Gastrocnemius medialis (tissue), 4 donors: ENCODE measurements around the gene MSH4. TPM values are rescaled to one million over a fixed set of nuclear protein-coding genes. Genes with fewer than 3 reads are reported as not detected.

ENCODE experiments used
- ATAC-seq, 2 donors: fragments of 150-250 bp; one replicate each; pipeline ENCODE4 v1.9.1; 2016
- DNase-seq, 2 donors: peaks; one replicate each; pipeline ENCODE4 v3.0.0-alpha.2; 2019
- H3K27ac ChIP-seq, 4 donors: fragments of 200-600 bp; sonication (generic); 1 replicate in 1 of 4; 2 replicates in 3 of 4; pipeline ENCODE4 v1.5.1; 2016 to 2018; ENCODE audit warnings: mild to moderate bottlenecking in 2 of 4, moderate library complexity in 1 of 4
- H3K27me3 ChIP-seq, 3 donors: fragments of 200-600 bp; sonication (generic) in 2 of 3; 1 replicate in 1 of 3; 2 replicates in 2 of 3; pipeline versions ENCODE4 v1.5.1 to v1.6.0; 2016 to 2019; ENCODE audit warnings: mild to moderate bottlenecking in 1 of 3, moderate library complexity in 1 of 3
- H3K36me3 ChIP-seq, 2 donors: fragments of 200-600 bp; sonication (generic) in 1 of 2; one replicate each; pipeline ENCODE4 v1.5.1; 2017 to 2018
- H3K4me1 ChIP-seq, 2 donors: fragments of 200-600 bp; sonication (generic) in 1 of 2; one replicate each; pipeline ENCODE4 v1.5.1; 2016 to 2017; ENCODE audit warnings: mild to moderate bottlenecking in 2 of 2
- H3K4me3 ChIP-seq, 4 donors: fragments of 200-600 bp; sonication (generic) in 3 of 4; 1 replicate in 1 of 4; 2 replicates in 3 of 4; pipeline ENCODE4 v1.5.1; 2016 to 2019; ENCODE audit warnings: mild to moderate bottlenecking in 2 of 4
- H3K9me3 ChIP-seq, 3 donors: fragments of 200-600 bp; sonication (generic) in 2 of 3; 1 replicate in 1 of 3; 2 replicates in 2 of 3; pipeline ENCODE4 v1.5.1; 2016 to 2019
- CTCF ChIP-seq, 5 experiments: fragments of 450-650 bp in 3 of 5; fragments of 200-600 bp in 2 of 5; sonication (generic) in 2 of 5; IDR thresholded peaks in 4 of 5; conservative IDR thresholded peaks in 1 of 5; 1 replicate in 4 of 5; 2 replicates in 1 of 5; pipeline ENCODE4 v1.5.1; 2016 to 2019; ENCODE audit warnings: antibody characterized with exemption in 5 of 5, mild to moderate bottlenecking in 3 of 5, moderate library complexity in 3 of 5
- POLR2A ChIP-seq, 2 donors: fragments of 450-650 bp; IDR thresholded peaks; one replicate each; pipeline ENCODE4 v1.6.1; 2017; ENCODE audit warnings: antibody characterized with exemption in 2 of 2, mild to moderate bottlenecking in 2 of 2, moderate library complexity in 2 of 2
- in situ Hi-C, 4 donors: fragments of 200-750 bp; cut with MboI; loops; one replicate each; pipeline versions ENCODE4 v1.15.0 to v1.8.0; 2017; ENCODE audit warnings: low sequenced_read_pairs in 4 of 4
- intact Hi-C: fragments of 100-400 bp; cut with DNase I; formaldehyde crosslinking; loops from one replicate; pipeline ENCODE4 v1.15.1; 2023; ENCODE audit warnings: low total_unique reads
- total RNA-seq, 4 donors: library from RNA; depleted of rRNA; stranded (reverse); fragments of >200 nt; gene quantifications; one replicate each; pipeline versions ENCODE4 v1.1.0 to v1.2.3, GENCODE V29; 2016

MSH4 gene
- total RNA-seq, 4 donors from 2014 or later, result 0.15 to 2.2 (median 0.40) TPM

DNA sequence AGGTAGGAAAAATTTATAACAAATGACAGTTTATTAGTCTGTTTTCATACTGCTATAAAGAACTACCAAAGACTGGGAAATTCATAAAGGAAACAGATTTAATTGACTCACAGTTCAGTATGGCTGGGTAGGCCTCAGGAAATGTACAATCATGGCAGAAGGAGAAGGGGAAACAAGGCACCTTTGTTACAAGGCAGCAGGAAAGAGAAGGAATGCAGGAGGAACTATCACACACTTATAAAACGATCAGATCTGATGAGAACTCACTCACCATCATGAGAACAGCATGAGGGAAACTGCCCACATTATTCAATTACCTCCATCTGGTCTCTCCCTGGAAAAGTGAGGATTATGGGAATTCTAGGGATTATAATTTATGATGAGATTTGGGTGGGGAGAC is 74.3 kb downstream of the MSH4 start:
- Histone ChIP-seq H3K9me3 (no peaks in the 10 kb centered on the region), H3K27me3 (no peaks in the 10 kb centered on the region), H3K27ac (no peak overlapping the region), H3K4me3 (no peak overlapping the region), H3K36me3 (no peaks in the 10 kb centered on the region), H3K4me1 (no peaks in the 10 kb centered on the region)
- intact Hi-C loops, result no loop called here
- no peak for DNase-seq
- in situ Hi-C loops, result no loop called here
- no peak for ATAC-seq
- TF ChIP-seq POLR2A (IDR thresholded peaks at IDR 0.05) (no peak), CTCF (IDR thresholded peaks at IDR 0.05 in 4 of 5, conservative IDR thresholded peaks at IDR 0.05 in 1 of 5) (no peak)

GRCh38 chr1:75879985-75880384 is 83.3 kb downstream of the MSH4 start:
- ATAC-seq, result no peak

DNA sequence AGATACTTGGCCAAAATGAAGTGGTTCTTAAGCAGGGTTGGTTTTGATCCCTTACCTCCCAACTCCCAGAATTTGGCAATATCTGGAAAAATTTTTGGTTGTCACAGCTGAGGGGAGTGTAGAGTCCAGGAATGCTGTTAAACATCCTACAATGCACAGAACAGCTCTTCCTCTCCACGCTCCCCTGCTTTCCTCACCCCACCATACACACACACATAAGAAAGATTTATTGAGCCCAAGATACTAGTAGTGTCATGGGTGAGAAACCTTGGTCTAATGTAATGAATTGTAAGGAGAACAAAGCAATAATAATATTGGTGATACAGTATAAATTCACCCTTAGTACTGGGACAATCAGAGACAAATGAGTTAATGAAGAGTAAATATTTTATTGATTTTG is 87.8 kb downstream of the MSH4 start:
- intact Hi-C loops (no loop called here), in situ Hi-C loops (no loop called here)
- no peak overlapping the region for H3K4me3 ChIP-seq
- no peak for DNase-seq
- no peaks in the 10 kb centered on the region for H3K4me1 ChIP-seq
- no peak for ATAC-seq
- no peaks in the 10 kb centered on the region for H3K27me3 ChIP-seq
- no peaks in the 10 kb centered on the region for H3K9me3 ChIP-seq
- no peaks in the 10 kb centered on the region for H3K36me3 ChIP-seq
- no peak for TF ChIP-seq POLR2A (IDR thresholded peaks at IDR 0.05)
- TF ChIP-seq CTCF (IDR thresholded peaks at IDR 0.05 in 4 of 5, conservative IDR thresholded peaks at IDR 0.05 in 1 of 5), result no peak
- no peak overlapping the region for H3K27ac ChIP-seq

More at GRCh38 chr1:75879985-75880384, 83.3 kb downstream of the MSH4 start:
- in situ Hi-C loops (no loop called here), intact Hi-C loops (no loop called here)
- Histone ChIP-seq H3K27me3 (no peaks in the 10 kb centered on the region), H3K4me3 (no peak overlapping the region), H3K27ac (no peak overlapping the region), H3K4me1 (no peaks in the 10 kb centered on the region), H3K9me3 (no peaks in the 10 kb centered on the region), H3K36me3 (no peaks in the 10 kb centered on the region)
- DNase-seq, result no peak
- TF ChIP-seq POLR2A (IDR thresholded peaks at IDR 0.05), result no peak
- no peak for TF ChIP-seq CTCF (IDR thresholded peaks at IDR 0.05 in 4 of 5, conservative IDR thresholded peaks at IDR 0.05 in 1 of 5)

DNA sequence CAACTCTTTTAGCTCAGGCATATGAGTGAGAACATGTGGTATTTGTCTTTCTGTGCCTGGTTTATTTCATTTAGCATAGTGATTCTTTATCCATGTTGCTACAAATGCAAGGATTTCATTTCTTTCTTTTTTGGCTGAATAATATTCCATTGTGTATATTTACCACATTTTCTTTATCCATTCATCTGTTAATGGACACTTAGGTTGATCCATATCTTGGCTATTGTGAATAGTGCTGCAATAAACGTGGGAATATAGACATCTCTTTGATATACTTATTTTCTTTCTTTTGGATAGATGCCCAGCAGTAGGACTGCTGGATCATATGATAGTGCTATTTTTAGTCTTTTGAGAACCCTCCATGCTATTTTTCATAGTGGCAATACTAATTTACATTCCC is 104.7 kb downstream of the MSH4 start:
- in situ Hi-C loops (no loop called here), intact Hi-C loops (no loop called here)
- DNase-seq, result no peak
- no peak for TF ChIP-seq CTCF (IDR thresholded peaks at IDR 0.05 in 4 of 5, conservative IDR thresholded peaks at IDR 0.05 in 1 of 5)
- TF ChIP-seq POLR2A (IDR thresholded peaks at IDR 0.05), result no peak
- H3K9me3 ChIP-seq, result no peaks in the 10 kb centered on the region
- no peak for ATAC-seq
- H3K27me3 ChIP-seq, result no peaks in the 10 kb centered on the region
- no peaks in the 10 kb centered on the region for H3K4me1 ChIP-seq
- H3K4me3 ChIP-seq, result no peak overlapping the region
- H3K36me3 ChIP-seq, result no peaks in the 10 kb centered on the region
- H3K27ac ChIP-seq, result no peak overlapping the region

- in situ Hi-C loops, result no loop called here
- no peak for TF ChIP-seq CTCF (IDR thresholded peaks at IDR 0.05 in 4 of 5, conservative IDR thresholded peaks at IDR 0.05 in 1 of 5)
- Histone ChIP-seq H3K27me3 (no peaks in the 10 kb centered on the region), H3K27ac (no peak overlapping the region), H3K4me3 (no peak overlapping the region), H3K9me3 (no peaks in the 10 kb centered on the region), H3K36me3 (no peaks in the 10 kb centered on the region), H3K4me1 (no peaks in the 10 kb centered on the region)
- intact Hi-C loops, result no loop called here
- no peak for DNase-seq
- no peak for ATAC-seq
These were observed 112.1 kb downstream of the MSH4 start for GRCh38 chr1:75908717-75909152.
